H54 (cell line): ENCODE results near the gene GTSE1.
A peak's percentile ranks its signal among the peaks of the same experiment; 100 is the strongest.
"Not testable (repeated sequence)": the region's sequence is repeated elsewhere in the genome, so short reads cannot be mapped to it uniquely, and the experiment has no call there.

Experiments used
- DNase-seq: peaks from one replicate; pipeline ENCODE4 v3.0.0; 2011; ENCODE audit warnings: low spot score, mixed read lengths; ENCODE audit not compliant: insufficient read length
- FAIRE-seq: peaks from 3 replicates; lab custom pipeline; 2011; peaks lifted over from hg19 to GRCh38; lab: Jason Lieb, UNC
- POLR2A ChIP-seq: IDR thresholded peaks from 2 replicates; pipeline ENCODE4 v1.6.1; 2011; ENCODE audit warnings: low read depth, mild to moderate bottlenecking, low read length

The GTSE1 gene

GRCh38 chr22:46294784-46295183 is 1.9 kb upstream of the GTSE1 start:
- FAIRE-seq (no peak), DNase-seq (no peak)
- TF ChIP-seq POLR2A, result no peak

DNA sequence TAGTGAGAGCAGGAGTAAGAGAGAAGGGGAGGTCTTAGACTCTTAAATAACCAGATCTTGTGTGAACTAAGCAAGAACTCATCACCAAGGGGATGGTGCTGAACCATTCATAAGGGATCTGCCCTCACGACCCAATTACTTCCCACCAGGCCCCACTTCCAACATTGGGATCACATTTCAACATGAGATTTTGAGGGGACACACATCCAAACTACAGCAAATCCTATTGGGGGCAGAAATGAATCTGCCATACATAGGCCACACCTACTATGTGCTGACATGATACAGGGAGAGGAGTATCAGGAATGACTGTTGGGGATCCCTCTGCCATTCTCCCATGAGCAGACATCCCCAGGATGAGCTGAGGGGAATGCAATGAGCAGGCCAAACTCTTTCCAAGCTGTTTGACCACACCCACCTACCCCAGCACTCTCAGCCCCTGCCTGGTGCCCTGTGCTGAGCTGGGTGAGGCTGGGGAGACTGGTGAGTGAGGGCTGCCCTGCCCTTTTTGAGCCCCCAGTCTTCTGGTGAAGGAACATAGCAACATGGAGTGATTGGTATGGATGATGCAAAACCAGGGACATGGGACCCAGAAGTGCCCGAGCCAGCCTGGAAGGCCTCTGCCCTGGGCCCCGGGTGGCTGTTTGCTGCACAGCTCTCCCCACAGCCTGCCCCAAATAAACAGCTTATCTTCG is 1.2 kb upstream of the GTSE1 start:
- FAIRE-seq, result no peak
- TF ChIP-seq POLR2A, result no peak

GRCh38 chr22:46297151-46297812 is 612 bp downstream of the GTSE1 start:
- TF ChIP-seq POLR2A, result no peak
- FAIRE-seq, result no peak
- peak; percentile 22 for DNase-seq

More for the DNA sequence above, 1.2 kb upstream of the GTSE1 start:
- DNase-seq, result no peak

DNA sequence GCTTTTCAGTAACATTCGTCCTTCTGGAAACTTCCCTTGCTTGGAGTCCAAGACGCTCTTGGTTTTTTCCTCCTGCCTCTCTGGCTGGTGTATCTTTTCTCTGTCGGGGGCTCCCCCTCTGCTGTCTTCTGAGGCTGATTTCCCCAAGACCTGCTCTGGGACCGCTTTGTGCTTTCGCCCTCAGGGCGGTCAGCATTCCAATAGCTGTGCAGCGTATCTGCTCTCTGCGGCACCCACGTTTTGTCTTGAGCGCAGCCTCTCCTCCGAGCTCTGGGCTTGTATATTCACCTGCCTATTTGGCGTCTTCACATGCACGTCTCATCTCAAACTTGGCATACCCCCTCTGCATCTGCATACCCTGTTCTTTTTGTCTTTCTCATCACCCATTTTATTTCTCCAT is 2.4 kb downstream of the GTSE1 start:
- FAIRE-seq (no peak), DNase-seq (no peak)
- TF ChIP-seq POLR2A, result no peak

- FAIRE-seq, result no peak
- no peak for DNase-seq
- TF ChIP-seq POLR2A, result no peak
Observed at GRCh38 chr22:46300491-46300890, 3.8 kb downstream of the GTSE1 start.

GRCh38 chr22:46303347-46303965 is 6.8 kb downstream of the GTSE1 start:
- no peak for DNase-seq

DNA sequence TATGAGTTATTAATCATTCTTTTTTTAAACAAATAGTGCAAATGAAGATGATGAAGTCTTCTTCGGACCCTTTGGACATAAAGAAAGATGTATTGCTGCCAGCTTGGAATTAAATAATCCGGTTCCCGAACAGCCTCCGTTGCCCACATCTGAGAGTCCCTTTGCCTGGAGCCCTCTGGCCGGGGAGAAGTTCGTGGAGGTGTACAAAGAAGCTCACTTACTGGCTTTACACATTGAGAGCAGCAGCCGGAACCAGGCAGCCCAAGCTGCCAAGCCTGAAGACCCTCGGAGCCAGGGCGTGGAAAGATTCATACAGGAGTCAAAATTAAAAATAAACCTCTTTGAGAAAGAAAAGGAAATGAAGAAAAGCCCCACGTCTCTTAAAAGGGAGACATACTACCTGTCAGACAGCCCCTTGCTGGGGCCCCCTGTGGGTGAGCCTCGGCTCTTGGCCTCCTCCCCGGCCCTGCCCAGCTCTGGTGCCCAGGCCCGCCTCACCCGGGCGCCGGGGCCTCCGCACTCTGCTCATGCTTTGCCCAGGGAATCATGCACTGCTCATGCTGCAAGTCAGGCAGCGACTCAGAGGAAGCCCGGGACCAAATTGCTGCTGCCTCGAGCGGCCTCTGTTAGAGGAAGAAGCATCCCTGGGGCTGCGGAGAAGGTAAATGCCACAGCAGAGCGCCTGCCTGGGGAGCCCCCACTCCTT is 11.8 kb downstream of the GTSE1 start:
- DNase-seq, result no peak
- TF ChIP-seq POLR2A, result no peak
- no peak for FAIRE-seq

More at GRCh38 chr22:46303347-46303965, 6.8 kb downstream of the GTSE1 start:
- FAIRE-seq, result no peak
- no peak for TF ChIP-seq POLR2A

DNA sequence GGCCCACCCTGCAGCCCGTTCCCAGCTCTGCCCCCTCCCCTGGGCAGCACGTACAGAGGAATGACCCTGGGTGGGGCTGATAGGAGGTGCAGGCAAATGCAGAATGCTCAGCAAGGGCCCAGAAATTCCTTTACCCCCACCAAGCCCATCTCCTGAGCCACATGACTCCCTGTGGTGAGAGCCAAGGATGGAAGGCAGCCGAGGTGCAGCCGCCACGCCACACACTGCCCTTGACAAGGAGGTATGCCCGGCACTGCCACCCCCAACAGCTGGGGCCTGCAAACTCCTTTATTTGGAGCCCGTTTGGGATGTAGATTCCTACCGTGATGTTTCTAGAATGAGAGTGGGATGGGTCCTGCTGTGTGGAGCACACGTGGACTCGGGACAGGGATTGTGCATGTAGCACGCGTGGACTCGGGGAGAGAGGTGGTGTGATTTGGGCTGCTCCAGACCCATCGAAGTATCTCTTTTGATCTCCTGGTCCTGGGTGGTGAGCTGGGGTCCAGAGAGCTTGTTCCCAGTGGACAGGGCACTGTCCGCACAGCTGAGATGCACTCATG is 12.9 kb downstream of the GTSE1 start:
- FAIRE-seq, result no peak
- TF ChIP-seq POLR2A, result no peak
- no peak for DNase-seq

- DNase-seq (no peak), FAIRE-seq (no peak)
- TF ChIP-seq POLR2A, result no peak
Observed at GRCh38 chr22:46312056-46312455, 15.4 kb downstream of the GTSE1 start.

DNA sequence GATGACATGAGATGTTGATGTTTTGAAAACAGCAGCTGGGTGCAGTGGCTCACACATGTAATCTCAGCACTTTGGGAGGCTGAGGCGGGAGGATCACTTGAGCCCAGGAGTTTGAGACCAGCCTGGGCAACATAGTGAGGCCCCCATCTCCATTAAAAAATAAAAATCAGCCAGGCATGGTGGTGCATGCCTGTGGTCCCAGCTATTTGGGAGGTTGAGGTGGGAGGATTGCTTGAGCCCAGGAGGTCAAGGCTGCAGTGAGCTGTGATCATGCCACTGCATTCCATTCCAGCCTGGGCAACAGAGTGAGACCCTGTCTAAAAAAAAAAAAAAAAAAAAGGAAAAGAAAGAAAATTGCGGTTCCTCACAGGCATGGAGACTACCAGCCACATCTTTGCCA is 16.2 kb downstream of the GTSE1 start:
- FAIRE-seq, DNase-seq: not testable (repeated sequence)

- no peak for DNase-seq
- TF ChIP-seq POLR2A, result no peak
- no peak for FAIRE-seq
Observed at GRCh38 chr22:46315976-46316375, 19.3 kb downstream of the GTSE1 start.

- no peak for FAIRE-seq
- no peak for TF ChIP-seq POLR2A
Observed at GRCh38 chr22:46317646-46318045, 21.0 kb downstream of the GTSE1 start.

GRCh38 chr22:46318576-46318975 is 21.9 kb downstream of the GTSE1 start:
- DNase-seq, result no peak
- no peak for TF ChIP-seq POLR2A
- FAIRE-seq, result no peak

More at GRCh38 chr22:46317646-46318045, 21.0 kb downstream of the GTSE1 start:
- DNase-seq, result no peak

GRCh38 chr22:46319319-46319718 is 22.6 kb downstream of the GTSE1 start:
- no peak for TF ChIP-seq POLR2A
- FAIRE-seq (no peak), DNase-seq (no peak)
